Activated CD8-positive, alpha-beta memory T cell treated with anti-CD3 and anti-CD28 coated beads for 48 hours (primary cell): Measurements from ENCODE around the gene THSD4.

ENCODE experiments used
- DNase-seq, 3 experiments: peaks; one replicate each; pipeline ENCODE4 v3.0.0-alpha.2; 2020; ENCODE audit warnings: low read depth in 2 of 3, low spot score in 2 of 3

Gene THSD4

GRCh38 chr15:71813723-71814470, 698.6 kb downstream of the THSD4 start:
- DNase-seq, result no peak

GRCh38 chr15:71815301-71815700, 700.0 kb downstream of the THSD4 start:
- no peak for DNase-seq

DNA sequence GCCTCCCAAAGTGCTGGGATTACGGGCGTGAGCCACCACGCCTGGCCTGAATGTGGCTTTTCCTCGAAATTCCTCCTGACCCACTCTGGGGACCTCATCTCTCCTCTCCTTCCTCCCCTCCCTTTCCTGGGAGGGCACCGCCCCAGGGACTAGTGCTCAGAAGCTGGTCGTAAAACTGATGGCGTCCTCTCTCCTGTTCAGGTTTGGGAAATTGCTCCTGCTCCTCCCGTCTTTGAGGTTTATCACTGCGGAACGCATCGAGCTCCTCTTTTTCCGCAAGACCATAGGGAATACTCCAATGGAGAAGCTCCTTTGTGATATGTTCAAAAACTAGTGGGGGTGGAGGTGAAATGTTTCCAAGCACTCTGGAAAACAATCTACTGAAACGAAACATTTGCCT, 702.1 kb downstream of the THSD4 start:
- DNase-seq, result no peak

DNA sequence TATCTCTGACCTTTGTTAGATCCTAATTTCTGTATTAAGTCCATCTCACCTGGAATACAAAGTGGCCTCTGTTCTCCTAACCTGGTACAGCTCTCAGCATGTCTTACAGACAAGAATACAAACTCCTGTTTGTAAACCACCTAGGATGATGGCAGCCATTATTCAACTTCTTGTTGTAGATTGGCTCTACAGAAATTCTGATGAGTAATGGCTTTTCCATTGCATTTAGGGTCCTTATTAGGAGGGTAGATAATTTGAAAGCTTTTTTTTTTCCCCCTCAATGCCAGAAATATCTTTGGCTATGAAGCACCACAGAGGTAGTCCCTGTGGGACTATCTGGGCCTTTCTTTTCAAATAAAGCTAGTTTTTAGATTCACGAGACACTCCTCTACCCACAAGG, 704.9 kb downstream of the THSD4 start:
- DNase-seq, result no peak

GRCh38 chr15:71821547-71822129, 706.4 kb downstream of the THSD4 start:
- no peak for DNase-seq

DNA sequence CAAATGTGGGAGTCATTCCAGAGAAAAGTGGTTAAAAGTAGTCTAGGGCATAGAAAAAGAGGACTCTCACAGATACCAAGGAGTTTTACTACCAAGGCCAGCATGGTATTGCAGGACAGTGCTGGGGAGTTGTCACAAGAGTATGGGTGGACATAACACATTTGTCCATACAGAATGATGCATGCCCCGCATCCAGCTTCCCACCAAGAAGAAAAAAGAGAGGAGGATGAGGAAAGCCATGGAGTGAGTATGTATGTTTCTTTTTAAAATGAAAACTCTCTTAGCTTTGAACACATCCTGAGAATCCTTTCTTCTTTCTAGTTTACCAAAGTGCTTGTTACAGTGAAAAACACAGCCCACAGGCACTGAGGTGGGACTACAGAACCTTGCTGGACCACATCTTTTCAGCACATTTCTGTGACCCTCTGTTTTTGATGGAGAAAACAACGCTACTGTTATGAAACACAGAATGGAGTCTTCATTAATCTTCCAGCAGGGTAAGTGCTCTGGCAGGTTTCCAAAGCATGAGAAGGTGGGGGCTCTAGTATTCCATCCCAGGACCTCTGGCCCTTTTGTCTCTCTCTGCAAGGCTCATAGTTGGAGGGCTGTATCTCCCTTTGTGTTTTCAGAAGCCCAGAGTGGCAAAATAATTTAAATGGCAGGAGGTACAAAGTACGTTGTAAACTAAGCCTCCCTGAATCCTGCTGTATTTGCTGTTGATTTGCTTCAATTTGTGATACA, 707.8 kb downstream of the THSD4 start:
- DNase-seq, result no peak

GRCh38 chr15:71823801-71824200, 708.5 kb downstream of the THSD4 start:
- no peak for DNase-seq

DNA sequence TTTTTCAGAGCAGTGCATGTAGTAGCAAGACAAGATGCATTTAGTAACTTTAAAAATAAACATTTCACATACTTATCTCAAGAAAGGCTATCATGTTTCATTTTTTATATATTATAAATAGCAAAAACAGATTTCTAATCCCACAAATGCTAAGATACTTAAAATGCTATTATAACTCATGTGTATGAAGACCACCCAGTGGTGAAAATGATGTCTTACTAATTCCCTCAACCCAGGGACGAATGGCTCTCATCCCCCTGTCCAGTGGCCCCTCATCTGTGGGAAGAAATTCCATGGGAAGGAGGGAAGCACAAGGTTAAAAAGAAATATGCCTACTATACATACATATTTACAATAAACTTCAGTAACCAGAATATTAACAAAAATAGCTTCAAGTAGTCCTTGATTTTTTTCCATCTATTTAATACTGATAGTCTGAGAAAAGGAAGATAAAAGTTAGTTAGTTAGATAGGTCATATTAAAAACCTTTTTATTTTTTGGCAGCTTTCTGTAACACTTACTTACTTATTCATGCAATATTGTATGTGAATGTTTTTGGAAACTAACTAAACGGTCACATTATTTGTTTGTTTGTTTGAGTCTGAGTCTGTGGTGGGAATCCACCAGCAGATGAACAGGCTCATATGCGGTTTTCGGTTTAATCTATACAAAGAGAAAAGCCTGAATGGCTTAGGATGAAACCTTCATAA, 709.9 kb downstream of the THSD4 start:
- no peak for DNase-seq

DNA sequence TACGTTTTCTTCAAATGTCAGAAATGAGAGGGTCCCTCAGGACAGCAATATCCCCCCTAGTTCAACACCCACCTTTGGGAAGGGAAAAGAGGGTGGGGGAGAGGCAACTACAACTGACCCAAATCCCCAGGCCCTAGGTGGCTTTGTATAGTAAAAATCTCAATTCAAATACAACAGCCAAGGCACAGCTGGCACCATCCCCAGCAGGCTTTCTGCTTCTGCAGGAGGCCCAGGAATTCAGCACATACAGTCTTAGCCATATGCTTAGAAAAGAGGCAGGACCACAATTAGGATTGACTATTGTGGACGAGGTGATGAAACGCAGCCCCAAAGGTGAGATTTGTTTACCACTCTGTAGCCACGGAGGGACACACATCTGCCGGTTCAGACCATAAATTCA, 710.9 kb downstream of the THSD4 start:
- DNase-seq, result no peak

DNA sequence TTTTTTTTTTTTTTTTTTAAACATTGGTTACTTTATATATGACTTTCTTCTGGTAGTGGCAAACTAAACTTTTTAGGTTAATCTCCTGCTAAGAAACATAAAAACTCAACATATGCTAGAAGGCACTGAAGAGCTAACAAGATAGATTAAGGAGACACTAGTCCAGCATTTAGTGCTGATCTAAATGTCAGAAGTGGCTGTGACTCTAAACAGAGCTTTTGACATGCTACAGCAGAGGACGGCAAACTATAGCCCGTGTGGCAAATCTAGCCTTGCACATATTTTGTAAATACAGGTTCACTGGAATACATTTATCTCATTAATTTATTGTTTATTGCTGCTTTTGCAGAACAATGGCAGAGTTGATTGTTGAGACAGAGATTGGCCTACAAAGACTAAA, 715.7 kb downstream of the THSD4 start:
- DNase-seq, result no peak
